Choroid plexus epithelial cell (primary cell): ENCODE measurements around the gene LILRB3.
"Not testable (repeated sequence)": the region's sequence is repeated elsewhere in the genome, so short reads cannot be mapped to it uniquely, and the experiment has no call there.

Source experiments
- DNase-seq: peaks from one replicate; pipeline ENCODE4 v3.0.0-alpha.2; 2010; ENCODE audit warnings: low read depth
- H3K4me3 ChIP-seq: 2 replicates; pipeline ENCODE4 v1.5.1; 2011; ENCODE audit warnings: low read depth, mild to moderate bottlenecking, control low read depth, low read length, moderate library complexity
- TF ChIP-seq, protein P1 (sequence below): conservative IDR thresholded peaks from 2 replicates; pipeline ENCODE4 v1.5.1; 2011; ENCODE audit warnings: low read depth, mild to moderate bottlenecking, control low read depth, inconsistent platforms, low read length, moderate library complexity

Gene LILRB3

GRCh38 chr19:54188215-54188871, 34.5 kb downstream of the LILRB3 start:
- H3K4me3 ChIP-seq = peak overlapping the region; percentile 83
- TF ChIP-seq, protein P1, sequence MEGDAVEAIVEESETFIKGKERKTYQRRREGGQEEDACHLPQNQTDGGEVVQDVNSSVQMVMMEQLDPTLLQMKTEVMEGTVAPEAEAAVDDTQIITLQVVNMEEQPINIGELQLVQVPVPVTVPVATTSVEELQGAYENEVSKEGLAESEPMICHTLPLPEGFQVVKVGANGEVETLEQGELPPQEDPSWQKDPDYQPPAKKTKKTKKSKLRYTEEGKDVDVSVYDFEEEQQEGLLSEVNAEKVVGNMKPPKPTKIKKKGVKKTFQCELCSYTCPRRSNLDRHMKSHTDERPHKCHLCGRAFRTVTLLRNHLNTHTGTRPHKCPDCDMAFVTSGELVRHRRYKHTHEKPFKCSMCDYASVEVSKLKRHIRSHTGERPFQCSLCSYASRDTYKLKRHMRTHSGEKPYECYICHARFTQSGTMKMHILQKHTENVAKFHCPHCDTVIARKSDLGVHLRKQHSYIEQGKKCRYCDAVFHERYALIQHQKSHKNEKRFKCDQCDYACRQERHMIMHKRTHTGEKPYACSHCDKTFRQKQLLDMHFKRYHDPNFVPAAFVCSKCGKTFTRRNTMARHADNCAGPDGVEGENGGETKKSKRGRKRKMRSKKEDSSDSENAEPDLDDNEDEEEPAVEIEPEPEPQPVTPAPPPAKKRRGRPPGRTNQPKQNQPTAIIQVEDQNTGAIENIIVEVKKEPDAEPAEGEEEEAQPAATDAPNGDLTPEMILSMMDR = no peak
- peak; percentile 55 for DNase-seq

- no peak overlapping the region for H3K4me3 ChIP-seq
- TF ChIP-seq, protein P1 = no peak
- DNase-seq = no peak
These were observed 35.8 kb downstream of the LILRB3 start for GRCh38 chr19:54186934-54187381.

DNA sequence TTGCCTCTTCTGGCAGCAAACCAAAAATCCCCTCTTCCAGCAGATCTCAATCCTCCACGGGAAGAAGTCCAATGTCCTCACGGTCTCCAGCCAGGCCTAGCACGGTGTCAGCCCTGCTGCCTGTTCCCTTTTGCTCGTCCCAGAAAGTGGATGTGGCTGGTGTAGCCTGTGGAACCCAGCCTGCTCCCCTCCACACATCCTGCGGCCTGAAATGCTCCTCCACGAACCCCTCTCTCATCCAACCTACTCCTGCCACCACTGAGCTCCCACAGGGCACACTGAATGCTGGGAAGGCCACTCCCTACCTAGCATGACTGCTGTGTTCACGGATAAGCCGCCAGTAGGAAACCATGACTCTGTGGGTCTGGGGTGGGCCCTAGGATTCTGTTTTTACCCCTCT, 36.5 kb downstream of the LILRB3 start:
- DNase-seq = no peak
- TF ChIP-seq, protein P1 = no peak
- H3K4me3 ChIP-seq = no peak overlapping the region

GRCh38 chr19:54183431-54183830, 39.4 kb downstream of the LILRB3 start:
- TF ChIP-seq, protein P1 = no peak
- H3K4me3 ChIP-seq = no peak overlapping the region
- no peak for DNase-seq

DNA sequence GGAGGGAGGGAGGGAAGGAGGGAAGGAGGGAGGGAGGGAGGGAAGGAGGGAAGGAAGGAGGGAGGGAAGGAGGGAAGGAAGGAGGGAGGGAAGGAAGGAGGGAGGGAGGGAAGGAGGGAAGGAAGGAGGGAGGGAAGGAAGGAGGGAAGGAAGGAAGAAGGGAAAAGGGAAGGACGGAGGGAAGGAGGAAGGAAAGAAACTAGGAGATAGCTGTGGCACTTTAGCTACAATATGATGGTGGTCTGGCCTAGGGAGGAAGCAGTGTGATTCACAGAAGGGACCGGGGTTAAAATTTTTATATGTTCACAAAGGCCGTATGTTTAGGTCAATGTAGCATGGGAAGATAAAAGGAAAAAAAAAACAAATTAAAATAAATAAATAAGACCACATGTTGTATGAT, 40.9 kb downstream of the LILRB3 start:
- not testable (repeated sequence) for H3K4me3 ChIP-seq, DNase-seq

DNA sequence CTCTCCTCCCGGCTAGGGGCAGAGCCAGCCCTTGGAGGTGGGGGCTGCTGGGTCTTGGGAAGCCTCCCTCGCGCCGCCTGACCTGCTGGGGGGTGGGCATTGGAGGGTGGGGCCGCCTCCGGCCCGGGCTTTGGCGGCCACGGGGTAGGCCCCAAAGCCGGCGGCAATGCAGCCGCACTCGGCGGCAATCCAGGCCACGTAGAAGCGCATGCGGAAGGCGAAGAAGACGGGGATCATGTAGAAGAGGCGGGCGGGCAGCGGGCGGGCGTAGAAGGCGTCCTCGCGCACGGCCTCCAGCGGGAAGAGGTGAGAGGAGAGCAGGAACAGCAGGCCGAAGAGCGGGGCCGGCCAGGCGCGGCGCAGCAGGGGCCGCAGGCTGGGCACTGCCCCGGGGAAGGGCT, 42.1 kb downstream of the LILRB3 start:
- H3K4me3 ChIP-seq = no peak overlapping the region
- TF ChIP-seq, protein P1 = no peak
- no peak for DNase-seq

GRCh38 chr19:54179921-54180461, 42.8 kb downstream of the LILRB3 start:
- no peak overlapping the region for H3K4me3 ChIP-seq
- TF ChIP-seq, protein P1 = peak; percentile 73
- DNase-seq = peak; percentile 88
